K562 (cell line): Measurements from ENCODE around the gene LRP1B.

Experiments
- ARID2 ChIP-seq: fragments of 450-650 bp; IDR thresholded peaks from 2 replicates; pipeline ENCODE4 v1.6.1; 2017; ENCODE audit warnings: antibody characterized with exemption, mild to moderate bottlenecking
- CBX2 ChIP-seq: fragments of 200-600 bp; sonication (generic); IDR thresholded peaks from one replicate; pipeline ENCODE4 v1.6.1; 2012; ENCODE audit warnings: mild to moderate bottlenecking, low read length, inconsistent platforms; ENCODE audit not compliant: insufficient read depth, poor library complexity, severe bottlenecking
- COPS2 ChIP-seq: fragments of 450-650 bp; conservative IDR thresholded peaks from 2 replicates; pipeline ENCODE4 v1.6.1; 2016; ENCODE audit warnings: mild to moderate bottlenecking, moderate library complexity
- ERF ChIP-seq: fragments of 450-650 bp; formaldehyde crosslinking; IDR thresholded peaks from 2 replicates; pipeline ENCODE4 v1.4.0; 2020; ENCODE audit warnings: mild to moderate bottlenecking, mixed read lengths
- EZH2 ChIP-seq: IDR thresholded peaks from 2 replicates; pipeline ENCODE4 v1.6.1; 2012; ENCODE audit warnings: low read depth, mild to moderate bottlenecking, inconsistent platforms, low read length, borderline replicate concordance
- HCFC1 ChIP-seq: IDR thresholded peaks from 2 replicates; pipeline ENCODE4 v1.6.1; 2012; ENCODE audit warnings: low read depth, low read length, improper control_type of control experiment
- HDAC3 ChIP-seq: fragments of 450-650 bp; IDR thresholded peaks from 2 replicates; pipeline ENCODE4 v1.6.1; 2018; ENCODE audit warnings: borderline replicate concordance, mild to moderate bottlenecking, moderate library complexity; ENCODE audit not compliant: partially characterized antibody
- MAFK ChIP-seq: IDR thresholded peaks from 2 replicates; pipeline ENCODE4 v1.6.1; 2011; ENCODE audit warnings: low read length, improper control_type of control experiment
- NFATC3 ChIP-seq: fragments of 450-650 bp; IDR thresholded peaks from 2 replicates; pipeline ENCODE4 v1.6.1; 2017; ENCODE audit warnings: mild to moderate bottlenecking
- NR2C1 ChIP-seq, 2 experiments: fragments of 450-650 bp; IDR thresholded peaks; 2 replicates each; pipeline ENCODE4 v1.6.1; 2017; ENCODE audit warnings: mild to moderate bottlenecking in 2 of 2, antibody characterized with exemption in 1 of 2, inconsistent platforms in 1 of 2, missing compliant biosample characterization in 1 of 2, missing genetic modification characterization in 1 of 2
- RAD21 ChIP-seq, 2 experiments: fragments of 250-450 bp in 1 of 2; fragments of 450-650 bp in 1 of 2; sonication (Bioruptor Pico) in 1 of 2; formaldehyde crosslinking in 1 of 2; IDR thresholded peaks in 1 of 2; conservative IDR thresholded peaks in 1 of 2; 2 replicates each; pipeline versions ENCODE4 v1.4.0 to v1.8.0; 2020 to 2022; ENCODE audit warnings: mild to moderate bottlenecking in 2 of 2, moderate library complexity in 1 of 2
- TEAD4 ChIP-seq, 2 experiments: sonication (generic) in 1 of 2; formaldehyde crosslinking in 1 of 2; IDR thresholded peaks; 2 replicates each; pipeline versions ENCODE4 v1.6.1 to v1.8.0; 2012 to 2022; ENCODE audit warnings: borderline replicate concordance in 1 of 2, inconsistent platforms in 1 of 2, low read length in 1 of 2, mild to moderate bottlenecking in 1 of 2, missing genetic modification reagents in 1 of 2
- ZNF274 ChIP-seq: IDR thresholded peaks from 2 replicates; pipeline ENCODE4 v1.6.1; 2011; ENCODE audit warnings: low read depth, mild to moderate bottlenecking, low read length, moderate library complexity, borderline replicate concordance
- TF ChIP-seq, protein P1 (sequence below), 3 experiments: IDR thresholded peaks in 2 of 3; conservative IDR thresholded peaks in 1 of 3; 2 replicates each; pipeline ENCODE4 v1.5.1; 2011 to 2012; ENCODE audit warnings: low read length in 3 of 3, mild to moderate bottlenecking in 3 of 3, control low read depth in 2 of 3, improper control_type of control experiment in 1 of 3, inconsistent platforms in 1 of 3, low read depth in 1 of 3, mixed read lengths in 1 of 3, moderate library complexity in 1 of 3; ENCODE audit not compliant: insufficient read depth in 2 of 3

DNA sequence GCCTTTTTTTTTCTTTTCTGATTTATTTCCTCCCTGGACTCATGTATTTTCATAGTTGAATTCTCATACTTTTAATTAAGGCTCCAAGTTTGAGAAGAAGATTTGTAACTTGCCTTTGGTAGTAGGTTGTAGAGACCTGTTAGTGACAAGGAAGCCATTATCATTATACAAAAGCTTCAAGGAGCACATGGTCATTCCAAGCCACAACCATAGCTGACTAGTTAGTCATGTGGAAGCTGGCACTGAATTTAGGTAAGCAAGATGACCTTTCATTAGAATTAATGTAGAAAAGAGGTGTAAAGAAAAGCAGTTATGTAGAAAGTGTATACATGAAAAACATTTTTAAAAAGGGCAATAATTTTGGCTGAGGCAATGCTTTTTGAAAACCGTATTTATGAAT is 89.7 kb downstream of the LRP1B start:
- TF ChIP-seq HCFC1 (no peak), HDAC3 (no peak), EZH2 (no peak), NFATC3 (no peak), RAD21 (CRISPR knock-in tag; conservative IDR thresholded peaks at IDR 0.05 in 1 of 2, IDR thresholded peaks at IDR 0.05 in 1 of 2) (no peak), CBX2 (no peak), TEAD4 (IDR thresholded peaks at IDR 0.05; ENCODE audit: low read length) (no peak), TEAD4 (CRISPR knock-in tag; IDR thresholded peaks at IDR 0.05; ENCODE audit: borderline replicate concordance) (no peak), ERF (no peak), ZNF274 (no peak), COPS2 (no peak), NR2C1 (IDR thresholded peaks at IDR 0.05) (no peak), NR2C1 (tag; IDR thresholded peaks at IDR 0.05) (no peak), ARID2 (no peak), MAFK (no peak)
- TF ChIP-seq, protein P1, sequence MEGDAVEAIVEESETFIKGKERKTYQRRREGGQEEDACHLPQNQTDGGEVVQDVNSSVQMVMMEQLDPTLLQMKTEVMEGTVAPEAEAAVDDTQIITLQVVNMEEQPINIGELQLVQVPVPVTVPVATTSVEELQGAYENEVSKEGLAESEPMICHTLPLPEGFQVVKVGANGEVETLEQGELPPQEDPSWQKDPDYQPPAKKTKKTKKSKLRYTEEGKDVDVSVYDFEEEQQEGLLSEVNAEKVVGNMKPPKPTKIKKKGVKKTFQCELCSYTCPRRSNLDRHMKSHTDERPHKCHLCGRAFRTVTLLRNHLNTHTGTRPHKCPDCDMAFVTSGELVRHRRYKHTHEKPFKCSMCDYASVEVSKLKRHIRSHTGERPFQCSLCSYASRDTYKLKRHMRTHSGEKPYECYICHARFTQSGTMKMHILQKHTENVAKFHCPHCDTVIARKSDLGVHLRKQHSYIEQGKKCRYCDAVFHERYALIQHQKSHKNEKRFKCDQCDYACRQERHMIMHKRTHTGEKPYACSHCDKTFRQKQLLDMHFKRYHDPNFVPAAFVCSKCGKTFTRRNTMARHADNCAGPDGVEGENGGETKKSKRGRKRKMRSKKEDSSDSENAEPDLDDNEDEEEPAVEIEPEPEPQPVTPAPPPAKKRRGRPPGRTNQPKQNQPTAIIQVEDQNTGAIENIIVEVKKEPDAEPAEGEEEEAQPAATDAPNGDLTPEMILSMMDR (IDR thresholded peaks at IDR 0.05 in 2 of 3, conservative IDR thresholded peaks at IDR 0.05 in 1 of 3; ENCODE audit: insufficient read depth in 2 of 3, low read depth in 1 of 3, low read length in 3 of 3): no peak
